ENCODE results near the gene ATP2B2. TPM values are rescaled to one million over a fixed set of nuclear protein-coding genes. Genes with fewer than 3 reads are reported as not detected.

Gene ATP2B2
- total RNA-seq, 4 donors from 2014 or later: 0.11 to 0.42 (median 0.15) TPM; not detected in 1

DNA sequence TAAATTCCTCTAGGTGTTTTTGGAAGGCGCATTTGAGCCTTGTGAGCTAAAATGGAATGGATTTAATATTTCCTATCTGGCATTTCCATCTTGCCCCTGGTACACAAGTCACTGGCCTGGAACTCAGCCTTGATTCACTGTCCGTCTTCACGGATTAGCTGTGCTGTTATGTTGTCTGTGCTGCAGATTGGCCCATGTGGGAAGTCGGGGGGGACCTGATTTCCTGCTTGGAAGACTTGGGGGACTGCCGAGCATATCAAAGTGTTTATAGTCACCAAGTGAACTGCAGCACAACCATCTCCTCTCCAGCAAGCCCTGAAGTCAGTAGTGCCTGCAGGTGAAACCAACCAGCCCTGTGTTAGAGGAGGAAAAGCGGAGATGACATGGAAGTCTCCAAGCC lies 224.8 kb downstream of the ATP2B2 start:
- Histone ChIP-seq H3K36me3 (peaks cover 22 to 24% of the 10 kb centered on the region in 2 donors), H3K27me3 (no peaks in the 10 kb centered on the region), H3K9me3 (no peaks in the 10 kb centered on the region), H3K4me1 (peaks cover 13 to 15% of the 10 kb centered on the region in 2 donors), H3K4me3 (replicated peaks in 1 of 3) (no peak overlapping the region), H3K27ac (no peak overlapping the region)
- DNase-seq: no peak
- WGBS, 2 donors: 87 to 90% methylated on average over 6 of the region's 6 CpGs
- TF ChIP-seq, protein P1, sequence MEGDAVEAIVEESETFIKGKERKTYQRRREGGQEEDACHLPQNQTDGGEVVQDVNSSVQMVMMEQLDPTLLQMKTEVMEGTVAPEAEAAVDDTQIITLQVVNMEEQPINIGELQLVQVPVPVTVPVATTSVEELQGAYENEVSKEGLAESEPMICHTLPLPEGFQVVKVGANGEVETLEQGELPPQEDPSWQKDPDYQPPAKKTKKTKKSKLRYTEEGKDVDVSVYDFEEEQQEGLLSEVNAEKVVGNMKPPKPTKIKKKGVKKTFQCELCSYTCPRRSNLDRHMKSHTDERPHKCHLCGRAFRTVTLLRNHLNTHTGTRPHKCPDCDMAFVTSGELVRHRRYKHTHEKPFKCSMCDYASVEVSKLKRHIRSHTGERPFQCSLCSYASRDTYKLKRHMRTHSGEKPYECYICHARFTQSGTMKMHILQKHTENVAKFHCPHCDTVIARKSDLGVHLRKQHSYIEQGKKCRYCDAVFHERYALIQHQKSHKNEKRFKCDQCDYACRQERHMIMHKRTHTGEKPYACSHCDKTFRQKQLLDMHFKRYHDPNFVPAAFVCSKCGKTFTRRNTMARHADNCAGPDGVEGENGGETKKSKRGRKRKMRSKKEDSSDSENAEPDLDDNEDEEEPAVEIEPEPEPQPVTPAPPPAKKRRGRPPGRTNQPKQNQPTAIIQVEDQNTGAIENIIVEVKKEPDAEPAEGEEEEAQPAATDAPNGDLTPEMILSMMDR (IDR thresholded peaks at IDR 0.05): no peak
- TF ChIP-seq POLR2A (IDR thresholded peaks at IDR 0.05): no peak
- intact Hi-C loops (cut with DNase I): no loop called here

DNA sequence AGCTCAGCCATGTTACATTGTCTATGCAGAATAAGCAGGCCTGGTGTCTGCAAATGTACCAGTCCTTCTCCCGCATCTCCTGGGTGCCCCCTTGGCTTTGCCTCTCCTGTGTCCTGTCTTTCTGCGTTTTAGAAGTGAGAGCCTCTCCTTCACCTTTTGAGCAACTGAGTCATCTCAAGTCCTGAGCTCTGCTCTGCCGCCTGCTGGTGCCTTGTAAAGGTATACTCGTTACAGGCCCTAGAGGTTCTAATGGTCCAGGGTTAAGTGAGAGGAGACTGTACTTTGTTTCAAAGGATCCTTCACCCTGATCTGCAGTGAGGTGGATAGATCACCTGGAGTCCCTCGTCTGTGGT lies 225.2 kb downstream of the ATP2B2 start:
- Histone ChIP-seq H3K27me3 (no peaks in the 10 kb centered on the region), H3K36me3 (peaks cover 22 to 24% of the 10 kb centered on the region in 2 donors), H3K4me1 (peaks cover 13 to 15% of the 10 kb centered on the region in 2 donors), H3K4me3 (replicated peaks in 1 of 3) (no peak overlapping the region), H3K9me3 (no peaks in the 10 kb centered on the region), H3K27ac (no peak overlapping the region)
- 89 to 93% methylated on average over 5 of the region's 5 CpGs for WGBS, 2 donors
- intact Hi-C loops (cut with DNase I): no loop called here
- no peak for DNase-seq
- TF ChIP-seq, protein P1 (IDR thresholded peaks at IDR 0.05): no peak
- no peak for TF ChIP-seq POLR2A (IDR thresholded peaks at IDR 0.05)

DNA sequence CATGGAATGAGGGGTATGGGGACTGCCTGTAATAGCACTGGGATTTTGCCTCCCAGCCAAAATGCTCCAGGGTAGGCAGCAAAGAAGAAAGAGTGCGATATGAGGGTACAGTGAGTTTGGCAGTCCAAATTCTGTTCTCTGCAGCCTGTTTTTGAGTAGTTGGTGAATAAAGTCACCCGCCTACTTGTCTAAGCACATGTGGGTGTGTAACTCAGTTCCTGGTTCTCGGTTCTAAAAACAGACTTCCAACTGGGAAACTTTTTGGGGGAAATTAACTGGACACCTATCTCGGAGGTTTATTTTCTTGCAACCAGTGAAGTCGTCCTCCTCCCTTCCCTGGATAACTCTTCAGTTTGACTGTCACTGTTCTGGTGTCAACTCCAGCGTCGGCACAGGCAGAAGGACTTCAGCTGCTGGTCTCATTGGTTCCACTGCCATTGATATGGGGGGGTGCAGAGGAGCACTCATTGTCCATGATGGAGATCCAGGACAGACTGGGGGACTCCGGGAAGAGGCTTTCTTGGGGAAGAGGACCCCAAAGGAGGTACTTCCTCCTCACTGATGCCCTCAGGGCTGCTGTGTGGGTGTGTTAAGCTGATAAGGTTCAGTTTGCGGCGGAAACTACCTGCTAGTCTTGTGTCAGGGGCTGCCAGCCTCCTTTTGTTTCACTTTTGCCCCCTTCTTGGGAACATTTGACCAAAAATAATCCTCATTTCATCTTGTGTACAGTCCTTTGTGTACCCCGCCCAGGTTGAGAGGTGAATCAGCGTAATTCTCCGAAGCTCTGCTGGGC lies 225.8 kb downstream of the ATP2B2 start:
- no peak for DNase-seq
- H3K27me3 ChIP-seq: no peaks in the 10 kb centered on the region
- no peak overlapping the region for H3K27ac ChIP-seq
- H3K4me3 ChIP-seq (replicated peaks in 1 of 3): no peak overlapping the region
- H3K36me3 ChIP-seq: peaks cover 22 to 24% of the 10 kb centered on the region in 2 donors
- 92 to 94% methylated on average over 13 of the region's 13 CpGs for WGBS, 2 donors
- no peak for TF ChIP-seq POLR2A (IDR thresholded peaks at IDR 0.05)
- TF ChIP-seq, protein P1 (IDR thresholded peaks at IDR 0.05): no peak
- H3K4me1 ChIP-seq: peaks cover 15% of the 10 kb centered on the region in 2 donors
- intact Hi-C loops (cut with DNase I): no loop called here
- H3K9me3 ChIP-seq: no peaks in the 10 kb centered on the region

DNA sequence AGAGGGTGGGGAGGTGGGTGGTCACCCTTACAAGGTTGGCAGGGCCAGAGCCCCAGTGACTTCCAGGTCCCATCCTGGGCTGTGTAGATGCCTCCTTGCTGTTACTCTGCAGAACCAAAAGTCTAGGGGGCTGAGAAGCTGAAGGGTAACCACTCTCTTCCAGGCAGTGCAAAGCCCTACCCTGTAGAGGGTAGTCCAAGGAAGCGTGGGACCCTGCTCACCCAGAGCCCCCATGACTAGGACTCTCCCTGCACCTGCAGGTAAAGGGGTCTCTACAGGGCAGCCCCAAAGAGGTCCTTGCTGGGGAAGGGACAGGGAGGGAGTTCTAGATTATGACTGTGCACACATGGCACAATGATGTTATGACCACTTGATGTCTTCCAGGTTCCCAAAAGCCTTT lies 226.9 kb downstream of the ATP2B2 start:
- H3K4me3 ChIP-seq (replicated peaks in 1 of 3): no peak overlapping the region
- H3K4me1 ChIP-seq: peaks cover 5 to 14% of the 10 kb centered on the region in 2 donors
- DNase-seq: no peak
- intact Hi-C loops (cut with DNase I): no loop called here
- peaks cover 22 to 24% of the 10 kb centered on the region in 2 donors for H3K36me3 ChIP-seq
- 100% methylated on average over 1 of the region's 1 CpG; no CpG with 5 or more reads in 1 of the 2 donors for WGBS, 2 donors
- no peak overlapping the region for H3K27ac ChIP-seq
- H3K27me3 ChIP-seq: no peaks in the 10 kb centered on the region
- no peak for TF ChIP-seq POLR2A (IDR thresholded peaks at IDR 0.05)
- TF ChIP-seq, protein P1 (IDR thresholded peaks at IDR 0.05): no peak
- H3K9me3 ChIP-seq: no peaks in the 10 kb centered on the region

GRCh38 chr3:10277115-10277625 lies 228.2 kb downstream of the ATP2B2 start:
- Histone ChIP-seq H3K4me1 (peaks cover 6 to 10% of the 10 kb centered on the region in 2 donors), H3K4me3 (replicated peaks in 1 of 3) (no peak overlapping the region), H3K36me3 (peaks cover 22 to 24% of the 10 kb centered on the region in 2 donors), H3K9me3 (no peaks in the 10 kb centered on the region), H3K27me3 (no peaks in the 10 kb centered on the region), H3K27ac (no peak overlapping the region)
- 81 to 86% methylated on average over 3 of the region's 3 CpGs for WGBS, 2 donors
- intact Hi-C loops (cut with DNase I): no loop called here
- DNase-seq: no peak
- no peak for TF ChIP-seq POLR2A (IDR thresholded peaks at IDR 0.05)
- TF ChIP-seq, protein P1 (IDR thresholded peaks at IDR 0.05): no peak

Measured in thyroid gland (tissue), 4 donors.